GM21390 (cell line): Measurements from ENCODE around the gene CLCN7.

ENCODE experiments used
- ATAC-seq: cut with Tn5 transposase; IDR thresholded peaks from one replicate; pipeline ENCODE4 v1.9.1; 2021; ENCODE audit not compliant: unreplicated experiment

Gene CLCN7

GRCh38 chr16:1432388-1433262 is 42.2 kb downstream of the CLCN7 start:
- ATAC-seq, result no peak

GRCh38 chr16:1431497-1432270 is 43.1 kb downstream of the CLCN7 start:
- no peak for ATAC-seq

- no peak for ATAC-seq
Measured at GRCh38 chr16:1430759-1431496, 43.9 kb downstream of the CLCN7 start, which contains the start of gene PERCC1. TSS of gene PERCC1 (plus strand) at chr16:1431078. CDS start at chr16:1432594, 1,516 bp downstream.

DNA sequence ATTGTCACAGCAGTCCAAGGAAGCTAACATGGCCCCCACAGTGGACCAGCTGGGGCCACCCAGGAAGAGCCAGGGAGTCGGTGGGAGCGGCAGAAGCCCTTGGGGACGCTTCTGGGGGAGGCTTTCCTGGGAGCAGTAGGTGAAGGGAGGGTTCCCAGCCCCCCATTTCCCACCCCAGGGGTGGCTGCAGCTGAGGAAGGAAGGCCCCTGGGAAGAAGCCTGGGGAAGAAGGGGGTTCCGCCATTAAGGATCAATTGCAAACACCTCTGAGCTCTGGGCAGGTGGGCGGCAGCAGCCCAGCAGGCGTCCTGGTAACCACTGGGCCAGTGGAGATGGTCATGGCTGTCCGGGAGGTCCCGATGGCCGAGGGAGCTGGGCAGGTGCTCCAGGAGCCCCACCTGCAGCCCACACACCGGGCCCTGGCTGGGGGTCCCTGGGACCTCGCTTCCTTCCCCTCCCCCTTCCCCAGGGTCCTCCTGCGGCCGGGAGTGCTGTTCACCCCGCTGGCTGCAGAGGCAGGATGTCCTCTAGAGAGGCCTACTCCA is 44.5 kb downstream of the CLCN7 start:
- no peak for ATAC-seq

GRCh38 chr16:1429631-1430030 is 45.2 kb downstream of the CLCN7 start:
- no peak for ATAC-seq

DNA sequence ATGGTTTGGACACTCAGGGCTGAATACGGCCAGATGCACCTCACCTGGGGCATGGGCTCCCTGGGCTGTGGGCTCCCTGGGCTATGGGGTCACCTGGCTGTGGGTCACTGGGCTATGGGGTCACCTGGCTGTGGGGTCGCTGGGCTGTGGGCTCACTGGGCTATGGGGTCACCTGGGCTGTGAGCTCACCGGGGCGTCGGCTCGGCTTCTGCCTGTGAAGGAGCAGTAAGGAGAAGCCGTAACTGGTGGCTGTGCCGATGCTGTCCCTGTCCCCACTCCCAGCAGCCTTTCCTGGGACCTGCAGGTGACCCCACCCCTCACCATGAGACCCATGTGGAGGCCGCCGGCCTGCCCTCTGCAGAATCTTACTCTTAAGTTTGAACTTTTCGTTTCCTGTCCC is 45.8 kb downstream of the CLCN7 start:
- ATAC-seq, result no peak

DNA sequence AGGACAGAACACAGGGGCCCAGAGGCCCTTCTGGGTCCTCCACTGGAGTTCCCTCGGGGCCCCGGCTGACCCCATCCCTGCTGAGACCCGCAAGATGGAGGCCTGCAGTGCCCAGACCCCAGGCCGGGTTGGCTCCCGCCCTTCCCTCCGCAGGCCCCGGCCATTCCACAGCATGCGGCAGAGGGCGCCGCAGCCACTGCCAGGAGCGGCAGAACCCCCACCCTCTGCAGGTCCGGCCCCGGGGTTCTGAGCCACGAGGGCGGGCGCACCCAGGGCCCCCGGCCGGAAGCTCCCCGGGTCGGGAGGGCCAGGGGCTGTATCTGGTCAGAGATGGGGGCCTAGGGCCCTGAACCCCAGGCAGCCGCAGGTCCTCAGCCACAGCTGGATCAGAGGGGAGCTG is 46.3 kb downstream of the CLCN7 start:
- no peak for ATAC-seq

DNA sequence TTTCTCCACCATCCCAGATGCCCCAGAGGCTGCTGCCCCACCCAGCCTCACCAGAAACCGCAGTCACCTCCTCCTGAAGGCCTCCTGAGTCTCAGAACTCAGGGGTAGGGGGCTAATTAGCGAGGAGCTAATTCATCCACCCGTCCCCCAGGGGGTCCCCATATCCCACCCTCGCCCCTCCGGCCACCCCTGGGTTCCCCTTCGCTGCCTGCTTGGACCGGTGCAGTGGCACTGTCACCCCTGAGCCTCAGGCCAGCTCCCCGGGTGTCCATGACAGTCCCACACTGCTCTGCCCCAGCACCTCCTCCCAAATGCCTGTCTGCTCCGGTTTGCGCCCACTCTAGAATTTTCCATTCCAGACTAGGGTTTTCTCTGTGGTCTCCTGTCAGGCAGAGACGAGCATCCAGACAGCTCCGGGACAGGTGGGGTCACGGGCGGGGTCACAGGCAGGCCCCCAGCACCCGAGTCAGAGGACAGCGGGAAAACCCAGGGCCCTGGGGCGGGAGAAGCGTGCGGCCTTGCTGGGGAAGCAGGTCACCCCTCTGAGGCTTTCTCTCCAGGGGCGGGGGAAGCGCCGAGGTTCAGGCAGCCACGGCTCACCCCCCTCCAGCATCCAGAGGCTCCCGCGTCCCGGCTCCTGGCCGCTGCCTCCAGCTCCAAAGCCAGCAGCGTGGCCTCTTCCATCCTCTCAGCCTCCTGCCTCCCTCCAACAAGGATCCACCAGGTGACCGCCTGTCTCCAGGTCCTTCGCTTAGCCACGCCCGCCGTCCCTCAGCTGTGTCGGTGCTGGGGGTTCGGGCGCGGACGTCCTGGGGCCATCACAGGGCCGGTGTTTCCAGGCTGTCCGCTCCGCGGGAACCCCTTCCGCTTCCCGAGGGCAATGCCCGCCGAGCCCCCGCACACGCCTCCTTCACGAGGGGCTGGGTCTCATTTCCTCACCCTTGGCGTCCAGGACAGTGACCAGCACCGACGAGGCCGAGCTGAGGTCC is 47.1 kb downstream of the CLCN7 start:
- ATAC-seq, result no peak

- ATAC-seq, result no peak
Measured at GRCh38 chr16:1426734-1427471, 47.9 kb downstream of the CLCN7 start.

- no peak for ATAC-seq
Measured at GRCh38 chr16:1425616-1426370, 49.0 kb downstream of the CLCN7 start.

GRCh38 chr16:1424028-1424427 is 50.8 kb downstream of the CLCN7 start:
- no peak for ATAC-seq

GRCh38 chr16:1422076-1422475 is 52.8 kb downstream of the CLCN7 start:
- no peak for ATAC-seq

GRCh38 chr16:1420111-1420539 is 54.7 kb downstream of the CLCN7 start:
- ATAC-seq, result peak; percentile 4

DNA sequence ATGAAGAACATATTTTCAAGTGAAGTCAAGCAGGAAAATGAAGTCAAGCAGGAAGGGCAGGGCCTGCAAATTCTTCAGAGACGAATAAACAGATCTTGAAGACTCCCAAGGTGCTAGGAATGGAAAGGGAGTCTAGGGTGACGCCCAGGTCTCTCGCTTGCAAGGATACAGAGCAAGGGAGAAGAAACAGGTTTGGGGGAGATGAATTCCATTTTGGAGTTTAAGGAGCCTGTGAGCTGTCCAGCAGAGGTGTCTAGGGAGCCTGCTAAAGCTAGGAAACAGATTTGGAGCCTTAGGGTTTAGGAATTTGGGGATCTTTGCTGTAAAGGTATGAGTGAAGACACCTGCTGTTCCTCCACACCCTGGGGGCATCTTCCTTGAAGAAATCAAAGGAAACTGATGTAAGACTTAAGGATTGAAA is 58.3 kb downstream of the CLCN7 start:
- ATAC-seq, result no peak

- no peak for ATAC-seq
Measured at GRCh38 chr16:1414532-1415260, 60.1 kb downstream of the CLCN7 start, which contains the start of gene UNKL. TSS of gene UNKL (minus strand) at chr16:1414704. CDS start at chr16:1414691, 13 bp downstream.

- no peak for ATAC-seq
Measured at GRCh38 chr16:1413684-1414531, 60.9 kb downstream of the CLCN7 start.

DNA sequence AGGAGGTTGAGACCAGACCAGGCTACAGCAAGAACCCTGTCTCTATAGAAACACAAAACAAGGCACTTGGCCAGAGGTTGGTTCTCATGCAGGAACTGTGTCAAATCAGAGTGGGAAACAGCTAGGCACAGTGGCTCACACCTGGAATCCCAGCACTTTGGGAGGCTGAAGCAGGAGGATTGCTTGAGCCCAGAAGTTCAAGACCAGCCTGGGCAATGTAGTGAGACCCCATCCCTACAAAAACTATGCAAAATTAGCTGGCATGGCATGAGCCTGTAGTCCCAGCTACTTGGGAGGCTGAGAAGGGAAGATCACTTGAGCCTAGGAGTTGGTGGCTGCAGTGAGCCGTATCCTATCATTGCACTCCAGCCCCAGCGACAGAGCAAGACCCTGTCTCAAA is 62.0 kb downstream of the CLCN7 start:
- ATAC-seq, result no peak
